SK-N-SH treated with all-trans-retinoic acid at 6 μM for 48 hours (cell line): ENCODE data around the gene SYNDIG1.

ENCODE experiments used
- CSDC2 ChIP-seq: fragments of 250-450 bp; sonication (Bioruptor Pico); IDR thresholded peaks from 2 replicates; pipeline ENCODE4 v1.5.0; 2020; ENCODE audit warnings: mild to moderate bottlenecking, moderate library complexity
- OSR1 ChIP-seq: fragments of 250-450 bp; sonication (Bioruptor Pico); IDR thresholded peaks from 2 replicates; pipeline ENCODE4 v1.8.0; 2022; ENCODE audit warnings: moderate library complexity, mild to moderate bottlenecking, inconsistent platforms
- RARB ChIP-seq: fragments of 250-450 bp; sonication (Bioruptor Pico); IDR thresholded peaks from 2 replicates; pipeline ENCODE4 v1.8.0; 2021; ENCODE audit warnings: mild to moderate bottlenecking, moderate library complexity
- ZFP3 ChIP-seq: fragments of 250-450 bp; sonication (Bioruptor Pico); IDR thresholded peaks from 2 replicates; pipeline ENCODE4 v1.5.0; 2020; ENCODE audit warnings: mild to moderate bottlenecking, moderate library complexity
- TF ChIP-seq, protein P1 (sequence below): fragments of 250-450 bp; sonication (Bioruptor Pico); IDR thresholded peaks from 2 replicates; pipeline ENCODE4 v1.8.0; 2020; ENCODE audit warnings: mild to moderate bottlenecking, moderate library complexity, borderline replicate concordance
- TF ChIP-seq, protein P2 (sequence below): fragments of 250-450 bp; sonication (Bioruptor Pico); IDR thresholded peaks from 2 replicates; pipeline ENCODE4 v1.5.1; 2020; ENCODE audit warnings: low read depth, mild to moderate bottlenecking, moderate library complexity
- TF ChIP-seq, protein P3 (sequence below): fragments of 250-450 bp; sonication (Bioruptor Pico); IDR thresholded peaks from 2 replicates; pipeline ENCODE4 v1.5.0; 2020; ENCODE audit warnings: mild to moderate bottlenecking, moderate library complexity

DNA sequence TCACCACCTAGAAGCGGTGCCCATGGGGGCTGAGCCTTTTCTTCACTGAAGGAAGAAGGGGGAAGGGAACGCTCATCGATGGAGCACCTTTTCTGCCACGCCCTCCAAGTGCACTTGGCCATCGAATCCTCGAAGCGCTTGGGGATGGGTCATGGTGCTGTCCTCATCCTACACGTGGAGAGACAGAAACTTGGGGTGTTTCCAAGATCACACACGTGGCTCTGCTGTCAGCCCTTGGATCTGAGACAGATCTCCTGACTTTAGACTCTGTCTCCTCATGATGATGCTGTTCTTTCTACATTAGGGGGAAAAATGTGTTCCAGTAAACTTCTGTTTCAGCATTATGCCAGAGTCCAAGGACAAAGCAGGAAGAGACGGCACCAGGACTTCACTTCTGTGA is 78.5 kb downstream of the SYNDIG1 start:
- TF ChIP-seq RARB (no peak), CSDC2 (CRISPR knock-in tag) (no peak), OSR1 (no peak), ZFP3 (CRISPR knock-in tag) (no peak)
- TF ChIP-seq, protein P1, sequence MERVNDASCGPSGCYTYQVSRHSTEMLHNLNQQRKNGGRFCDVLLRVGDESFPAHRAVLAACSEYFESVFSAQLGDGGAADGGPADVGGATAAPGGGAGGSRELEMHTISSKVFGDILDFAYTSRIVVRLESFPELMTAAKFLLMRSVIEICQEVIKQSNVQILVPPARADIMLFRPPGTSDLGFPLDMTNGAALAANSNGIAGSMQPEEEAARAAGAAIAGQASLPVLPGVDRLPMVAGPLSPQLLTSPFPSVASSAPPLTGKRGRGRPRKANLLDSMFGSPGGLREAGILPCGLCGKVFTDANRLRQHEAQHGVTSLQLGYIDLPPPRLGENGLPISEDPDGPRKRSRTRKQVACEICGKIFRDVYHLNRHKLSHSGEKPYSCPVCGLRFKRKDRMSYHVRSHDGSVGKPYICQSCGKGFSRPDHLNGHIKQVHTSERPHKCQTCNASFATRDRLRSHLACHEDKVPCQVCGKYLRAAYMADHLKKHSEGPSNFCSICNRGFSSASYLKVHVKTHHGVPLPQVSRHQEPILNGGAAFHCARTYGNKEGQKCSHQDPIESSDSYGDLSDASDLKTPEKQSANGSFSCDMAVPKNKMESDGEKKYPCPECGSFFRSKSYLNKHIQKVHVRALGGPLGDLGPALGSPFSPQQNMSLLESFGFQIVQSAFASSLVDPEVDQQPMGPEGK (CRISPR knock-in tag), result no peak
- TF ChIP-seq, protein P2, sequence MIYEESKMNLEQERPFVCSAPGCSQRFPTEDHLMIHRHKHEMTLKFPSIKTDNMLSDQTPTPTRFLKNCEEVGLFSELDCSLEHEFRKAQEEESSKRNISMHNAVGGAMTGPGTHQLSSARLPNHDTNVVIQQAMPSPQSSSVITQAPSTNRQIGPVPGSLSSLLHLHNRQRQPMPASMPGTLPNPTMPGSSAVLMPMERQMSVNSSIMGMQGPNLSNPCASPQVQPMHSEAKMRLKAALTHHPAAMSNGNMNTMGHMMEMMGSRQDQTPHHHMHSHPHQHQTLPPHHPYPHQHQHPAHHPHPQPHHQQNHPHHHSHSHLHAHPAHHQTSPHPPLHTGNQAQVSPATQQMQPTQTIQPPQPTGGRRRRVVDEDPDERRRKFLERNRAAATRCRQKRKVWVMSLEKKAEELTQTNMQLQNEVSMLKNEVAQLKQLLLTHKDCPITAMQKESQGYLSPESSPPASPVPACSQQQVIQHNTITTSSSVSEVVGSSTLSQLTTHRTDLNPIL (CRISPR knock-in tag), result no peak
- TF ChIP-seq, protein P3, sequence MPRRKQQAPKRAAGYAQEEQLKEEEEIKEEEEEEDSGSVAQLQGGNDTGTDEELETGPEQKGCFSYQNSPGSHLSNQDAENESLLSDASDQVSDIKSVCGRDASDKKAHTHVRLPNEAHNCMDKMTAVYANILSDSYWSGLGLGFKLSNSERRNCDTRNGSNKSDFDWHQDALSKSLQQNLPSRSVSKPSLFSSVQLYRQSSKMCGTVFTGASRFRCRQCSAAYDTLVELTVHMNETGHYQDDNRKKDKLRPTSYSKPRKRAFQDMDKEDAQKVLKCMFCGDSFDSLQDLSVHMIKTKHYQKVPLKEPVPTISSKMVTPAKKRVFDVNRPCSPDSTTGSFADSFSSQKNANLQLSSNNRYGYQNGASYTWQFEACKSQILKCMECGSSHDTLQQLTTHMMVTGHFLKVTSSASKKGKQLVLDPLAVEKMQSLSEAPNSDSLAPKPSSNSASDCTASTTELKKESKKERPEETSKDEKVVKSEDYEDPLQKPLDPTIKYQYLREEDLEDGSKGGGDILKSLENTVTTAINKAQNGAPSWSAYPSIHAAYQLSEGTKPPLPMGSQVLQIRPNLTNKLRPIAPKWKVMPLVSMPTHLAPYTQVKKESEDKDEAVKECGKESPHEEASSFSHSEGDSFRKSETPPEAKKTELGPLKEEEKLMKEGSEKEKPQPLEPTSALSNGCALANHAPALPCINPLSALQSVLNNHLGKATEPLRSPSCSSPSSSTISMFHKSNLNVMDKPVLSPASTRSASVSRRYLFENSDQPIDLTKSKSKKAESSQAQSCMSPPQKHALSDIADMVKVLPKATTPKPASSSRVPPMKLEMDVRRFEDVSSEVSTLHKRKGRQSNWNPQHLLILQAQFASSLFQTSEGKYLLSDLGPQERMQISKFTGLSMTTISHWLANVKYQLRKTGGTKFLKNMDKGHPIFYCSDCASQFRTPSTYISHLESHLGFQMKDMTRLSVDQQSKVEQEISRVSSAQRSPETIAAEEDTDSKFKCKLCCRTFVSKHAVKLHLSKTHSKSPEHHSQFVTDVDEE (CRISPR knock-in tag), result no peak
